GM13976 (cell line): ENCODE measurements around the gene TAAR2.

Source experiments
- DNase-seq: peaks from one replicate; pipeline ENCODE4 v3.0.0; 2012; ENCODE audit warnings: low spot score
- in situ Hi-C: fragments of 300-500 bp; cut with MboI; formaldehyde crosslinking; loops from one replicate; pipeline ENCODE4 v1.12.0; 2022; ENCODE audit warnings: low sequenced_read_pairs, mixed read lengths, inconsistent platforms; ENCODE audit not compliant: unreplicated experiment
- TF ChIP-seq, protein P1 (sequence below): IDR thresholded peaks from 2 replicates; pipeline ENCODE4 v1.5.1; 2012; ENCODE audit warnings: borderline replicate concordance, mild to moderate bottlenecking; ENCODE audit not compliant: insufficient read depth; ENCODE audit errors: extremely low read depth, missing control alignments, control extremely low read depth

TAAR2 gene

GRCh38 chr6:132624175-132624574 lies at the start of gene TAAR2:
TAAR2 (minus strand) TSS chr6:132624275; CDS start chr6:132624275, 0 bp downstream.
- in situ Hi-C loops: no loop called here
- no peak for DNase-seq
- TF ChIP-seq, protein P1, sequence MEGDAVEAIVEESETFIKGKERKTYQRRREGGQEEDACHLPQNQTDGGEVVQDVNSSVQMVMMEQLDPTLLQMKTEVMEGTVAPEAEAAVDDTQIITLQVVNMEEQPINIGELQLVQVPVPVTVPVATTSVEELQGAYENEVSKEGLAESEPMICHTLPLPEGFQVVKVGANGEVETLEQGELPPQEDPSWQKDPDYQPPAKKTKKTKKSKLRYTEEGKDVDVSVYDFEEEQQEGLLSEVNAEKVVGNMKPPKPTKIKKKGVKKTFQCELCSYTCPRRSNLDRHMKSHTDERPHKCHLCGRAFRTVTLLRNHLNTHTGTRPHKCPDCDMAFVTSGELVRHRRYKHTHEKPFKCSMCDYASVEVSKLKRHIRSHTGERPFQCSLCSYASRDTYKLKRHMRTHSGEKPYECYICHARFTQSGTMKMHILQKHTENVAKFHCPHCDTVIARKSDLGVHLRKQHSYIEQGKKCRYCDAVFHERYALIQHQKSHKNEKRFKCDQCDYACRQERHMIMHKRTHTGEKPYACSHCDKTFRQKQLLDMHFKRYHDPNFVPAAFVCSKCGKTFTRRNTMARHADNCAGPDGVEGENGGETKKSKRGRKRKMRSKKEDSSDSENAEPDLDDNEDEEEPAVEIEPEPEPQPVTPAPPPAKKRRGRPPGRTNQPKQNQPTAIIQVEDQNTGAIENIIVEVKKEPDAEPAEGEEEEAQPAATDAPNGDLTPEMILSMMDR: no peak

- in situ Hi-C loops: no loop called here
- TF ChIP-seq, protein P1: no peak
- no peak for DNase-seq
These were observed 49.5 kb upstream of the TAAR2 start for GRCh38 chr6:132673376-132674094.

DNA sequence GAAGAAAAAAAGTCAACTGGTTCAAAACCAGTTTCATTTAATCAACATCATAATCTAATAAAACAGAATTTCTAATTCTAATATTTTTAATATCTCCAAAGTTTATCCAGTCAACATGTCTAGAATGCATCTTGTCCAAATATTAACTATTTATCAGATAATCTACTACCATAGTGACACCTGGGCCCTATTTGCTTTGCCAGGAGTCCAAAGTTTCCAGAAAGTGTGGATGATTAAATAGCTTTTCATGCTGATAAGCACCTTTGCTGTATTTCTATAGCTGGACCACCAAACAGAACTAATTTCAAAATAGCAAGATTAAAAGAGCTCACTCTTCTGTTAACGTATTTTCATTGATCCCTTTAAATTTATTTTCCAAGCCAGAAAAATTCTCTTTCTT lies 47.2 kb upstream of the TAAR2 start:
- in situ Hi-C loops: no loop called here
- DNase-seq: no peak
- TF ChIP-seq, protein P1: no peak

DNA sequence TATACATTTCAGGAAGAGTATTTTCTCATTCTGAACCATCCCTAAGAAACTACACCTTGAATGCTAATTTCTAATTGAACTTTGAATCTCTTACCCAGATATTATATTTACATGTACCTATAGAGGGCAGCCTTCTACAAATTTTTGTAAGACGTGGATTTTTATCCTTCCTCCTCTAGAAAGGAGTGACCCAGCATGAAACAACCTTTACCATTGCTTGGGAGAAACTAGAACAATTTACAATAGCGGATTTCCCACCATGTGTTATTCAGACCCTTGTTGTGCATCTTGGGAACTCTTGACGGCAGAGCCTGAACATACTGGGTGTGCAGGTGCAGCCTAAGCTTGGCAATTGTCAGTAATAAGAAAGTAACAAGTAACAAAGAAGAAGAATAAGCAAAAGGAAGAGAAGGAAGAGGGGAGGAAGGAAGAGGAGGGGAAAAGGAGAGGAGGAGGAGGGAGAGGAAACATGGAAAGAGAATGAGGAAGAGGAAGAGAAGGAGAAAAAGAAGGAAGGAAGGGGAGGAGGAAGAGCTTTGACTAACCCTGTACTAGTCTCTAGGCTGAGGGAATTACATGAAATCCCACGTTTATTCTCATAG lies 45.7 kb upstream of the TAAR2 start:
- peak; percentile 47 for DNase-seq
- TF ChIP-seq, protein P1: peak; percentile 33
- in situ Hi-C loops: loop anchor here (5.0 kb wide), 1 partner anchor 98 kb away; no protein-coding TSS in a partner anchor

GRCh38 chr6:132666118-132666517 lies 42.0 kb upstream of the TAAR2 start:
- no peak for DNase-seq
- in situ Hi-C loops: loop anchor here (5.0 kb wide), 1 partner anchor 101 kb away; no protein-coding TSS in a partner anchor
- TF ChIP-seq, protein P1: no peak

- in situ Hi-C loops: loop anchor here (5.0 kb wide), 1 partner anchor 103 kb away; no protein-coding TSS in a partner anchor
- TF ChIP-seq, protein P1: no peak
- DNase-seq: no peak
These were observed 40.4 kb upstream of the TAAR2 start for GRCh38 chr6:132664309-132665034.
